Measurements from ENCODE around the gene LIMA1. TPM values are rescaled to one million over a fixed set of nuclear protein-coding genes. Genes with fewer than 3 reads are reported as not detected.
A peak's percentile ranks its signal among the peaks of the same experiment; 100 is the strongest.
"Not testable (repeated sequence)": the region's sequence is repeated elsewhere in the genome, so short reads cannot be mapped to it uniquely, and the experiment has no call there.

LIMA1 gene
- total RNA-seq, 1 donor, result 4.4 TPM

GRCh38 chr12:50221228-50222008, 61.9 kb downstream of the LIMA1 start:
- Histone ChIP-seq H3K27me3 (ENCODE audit: insufficient read depth, low read length) (no peaks in the 10 kb centered on the region), H3K9me3 (ENCODE audit: low read depth, low read length) (no peaks in the 10 kb centered on the region), H3K4me3 (ENCODE audit: low read length) (peak overlapping the region; percentile 52), H3K4me1 (ENCODE audit: insufficient read depth, low read length) (peaks cover 51% of the 10 kb centered on the region)

GRCh38 chr12:50220363-50220995, 62.8 kb downstream of the LIMA1 start:
- Histone ChIP-seq H3K4me3 (ENCODE audit: low read length) (no peak overlapping the region), H3K4me1 (ENCODE audit: insufficient read depth, low read length) (peaks cover 51% of the 10 kb centered on the region), H3K9me3 (ENCODE audit: low read depth, low read length) (no peaks in the 10 kb centered on the region), H3K27me3 (ENCODE audit: insufficient read depth, low read length) (no peaks in the 10 kb centered on the region)

- Histone ChIP-seq H3K9me3 (ENCODE audit: low read depth, low read length) (no peaks in the 10 kb centered on the region), H3K4me1 (ENCODE audit: insufficient read depth, low read length) (peaks cover 48% of the 10 kb centered on the region), H3K27me3 (ENCODE audit: insufficient read depth, low read length) (no peaks in the 10 kb centered on the region), H3K4me3 (ENCODE audit: low read length) (no peak overlapping the region)
Measured at GRCh38 chr12:50219544-50219943, 63.8 kb downstream of the LIMA1 start.

GRCh38 chr12:50219001-50219400, 64.3 kb downstream of the LIMA1 start:
- peaks cover 45% of the 10 kb centered on the region for H3K4me1 ChIP-seq (ENCODE audit: insufficient read depth, low read length)
- H3K4me3 ChIP-seq (ENCODE audit: low read length); H3K9me3 ChIP-seq (ENCODE audit: low read depth, low read length); H3K27me3 ChIP-seq (ENCODE audit: insufficient read depth, low read length): not testable (repeated sequence)

GRCh38 chr12:50218386-50218785, 64.9 kb downstream of the LIMA1 start:
- H3K4me3 ChIP-seq (ENCODE audit: low read length), result no peak overlapping the region
- H3K4me1 ChIP-seq (ENCODE audit: insufficient read depth, low read length), result peaks cover 39% of the 10 kb centered on the region
- H3K27me3 ChIP-seq (ENCODE audit: insufficient read depth, low read length), result no peaks in the 10 kb centered on the region
- no peaks in the 10 kb centered on the region for H3K9me3 ChIP-seq (ENCODE audit: low read depth, low read length)

- no peaks in the 10 kb centered on the region for H3K27me3 ChIP-seq (ENCODE audit: insufficient read depth, low read length)
- peaks cover 28% of the 10 kb centered on the region for H3K4me1 ChIP-seq (ENCODE audit: insufficient read depth, low read length)
- H3K4me3 ChIP-seq (ENCODE audit: low read length), result no peak overlapping the region
Measured at GRCh38 chr12:50217202-50217601, 66.1 kb downstream of the LIMA1 start.

GRCh38 chr12:50215033-50215432, 68.3 kb downstream of the LIMA1 start:
- H3K27me3 ChIP-seq (ENCODE audit: insufficient read depth, low read length), result no peaks in the 10 kb centered on the region
- peaks cover 17% of the 10 kb centered on the region for H3K4me1 ChIP-seq (ENCODE audit: insufficient read depth, low read length)

More at GRCh38 chr12:50217202-50217601, 66.1 kb downstream of the LIMA1 start:
- no peaks in the 10 kb centered on the region for H3K9me3 ChIP-seq (ENCODE audit: low read depth, low read length)

GRCh38 chr12:50214018-50214417, 69.3 kb downstream of the LIMA1 start:
- no peak overlapping the region for H3K4me3 ChIP-seq (ENCODE audit: low read length)
- peaks cover 11% of the 10 kb centered on the region for H3K4me1 ChIP-seq (ENCODE audit: insufficient read depth, low read length)
- H3K27me3 ChIP-seq (ENCODE audit: insufficient read depth, low read length), result no peaks in the 10 kb centered on the region
- no peaks in the 10 kb centered on the region for H3K9me3 ChIP-seq (ENCODE audit: low read depth, low read length)

More at GRCh38 chr12:50215033-50215432, 68.3 kb downstream of the LIMA1 start:
- no peaks in the 10 kb centered on the region for H3K9me3 ChIP-seq (ENCODE audit: low read depth, low read length)
- H3K4me3 ChIP-seq (ENCODE audit: low read length), result no peak overlapping the region

- no peak overlapping the region for H3K4me3 ChIP-seq (ENCODE audit: low read length)
- peaks cover 11% of the 10 kb centered on the region for H3K4me1 ChIP-seq (ENCODE audit: insufficient read depth, low read length)
- H3K9me3 ChIP-seq (ENCODE audit: low read depth, low read length), result no peaks in the 10 kb centered on the region
- H3K27me3 ChIP-seq (ENCODE audit: insufficient read depth, low read length), result no peaks in the 10 kb centered on the region
Measured at GRCh38 chr12:50213439-50213838, 69.9 kb downstream of the LIMA1 start.

GRCh38 chr12:50212071-50212467, 71.3 kb downstream of the LIMA1 start:
- Histone ChIP-seq H3K4me1 (ENCODE audit: insufficient read depth, low read length) (peaks cover 11% of the 10 kb centered on the region), H3K4me3 (ENCODE audit: low read length) (no peak overlapping the region), H3K27me3 (ENCODE audit: insufficient read depth, low read length) (no peaks in the 10 kb centered on the region), H3K9me3 (ENCODE audit: low read depth, low read length) (no peaks in the 10 kb centered on the region)

GRCh38 chr12:50211392-50212070, 71.8 kb downstream of the LIMA1 start:
- Histone ChIP-seq H3K4me3 (ENCODE audit: low read length) (no peak overlapping the region), H3K9me3 (ENCODE audit: low read depth, low read length) (no peaks in the 10 kb centered on the region), H3K4me1 (ENCODE audit: insufficient read depth, low read length) (peaks cover 11% of the 10 kb centered on the region), H3K27me3 (ENCODE audit: insufficient read depth, low read length) (no peaks in the 10 kb centered on the region)

GRCh38 chr12:50207424-50207823, 75.9 kb downstream of the LIMA1 start:
- Histone ChIP-seq H3K27me3 (ENCODE audit: insufficient read depth, low read length) (no peaks in the 10 kb centered on the region), H3K4me1 (ENCODE audit: insufficient read depth, low read length) (peaks cover 11% of the 10 kb centered on the region), H3K9me3 (ENCODE audit: low read depth, low read length) (no peaks in the 10 kb centered on the region), H3K4me3 (ENCODE audit: low read length) (no peak overlapping the region)

GRCh38 chr12:50205648-50206047, 77.7 kb downstream of the LIMA1 start:
- Histone ChIP-seq H3K9me3 (ENCODE audit: low read depth, low read length) (no peaks in the 10 kb centered on the region), H3K4me1 (ENCODE audit: insufficient read depth, low read length) (no peaks in the 10 kb centered on the region), H3K4me3 (ENCODE audit: low read length) (no peak overlapping the region), H3K27me3 (ENCODE audit: insufficient read depth, low read length) (no peaks in the 10 kb centered on the region)

GRCh38 chr12:50203691-50204090, 79.6 kb downstream of the LIMA1 start:
- no peaks in the 10 kb centered on the region for H3K27me3 ChIP-seq (ENCODE audit: insufficient read depth, low read length)
- H3K4me1 ChIP-seq (ENCODE audit: insufficient read depth, low read length), result no peaks in the 10 kb centered on the region
- H3K9me3 ChIP-seq (ENCODE audit: low read depth, low read length), result no peaks in the 10 kb centered on the region
- H3K4me3 ChIP-seq (ENCODE audit: low read length), result no peak overlapping the region

GRCh38 chr12:50201987-50202521, 81.3 kb downstream of the LIMA1 start:
- H3K9me3 ChIP-seq (ENCODE audit: low read depth, low read length), result no peaks in the 10 kb centered on the region
- H3K4me3 ChIP-seq (ENCODE audit: low read length), result no peak overlapping the region
- no peaks in the 10 kb centered on the region for H3K27me3 ChIP-seq (ENCODE audit: insufficient read depth, low read length)
- H3K4me1 ChIP-seq (ENCODE audit: insufficient read depth, low read length), result no peaks in the 10 kb centered on the region
